ENCODE measurements around the gene SENP3. TPM values are rescaled to one million over a fixed set of nuclear protein-coding genes. Genes with fewer than 3 reads are reported as not detected.

The SENP3 gene
- total RNA-seq, 2 experiments from 2014 or later, result 60.2 to 63.2 TPM

GRCh38 chr17:7538050-7538449, 23.7 kb upstream of the SENP3 start:
- POLR2A ChIA-PET, result interaction anchor here (1.4 kb wide), 1 partner anchor 23 kb away, joined by 5 read pairs; no protein-coding TSS in a partner anchor
- intact Hi-C loops (cut with micrococcal nuclease), result no loop called here
- Mint-ChIP-seq H3K36me3 (ENCODE audit: low read depth) (no peaks in the 10 kb centered on the region), H3K9me3 (no peaks in the 10 kb centered on the region), H3K27me3 (no peaks in the 10 kb centered on the region), H3K27ac (no peak overlapping the region), H3K4me3 (no peak overlapping the region), H3K4me1 (ENCODE audit: low read depth) (no peaks in the 10 kb centered on the region)
- TF ChIP-seq, protein P1, sequence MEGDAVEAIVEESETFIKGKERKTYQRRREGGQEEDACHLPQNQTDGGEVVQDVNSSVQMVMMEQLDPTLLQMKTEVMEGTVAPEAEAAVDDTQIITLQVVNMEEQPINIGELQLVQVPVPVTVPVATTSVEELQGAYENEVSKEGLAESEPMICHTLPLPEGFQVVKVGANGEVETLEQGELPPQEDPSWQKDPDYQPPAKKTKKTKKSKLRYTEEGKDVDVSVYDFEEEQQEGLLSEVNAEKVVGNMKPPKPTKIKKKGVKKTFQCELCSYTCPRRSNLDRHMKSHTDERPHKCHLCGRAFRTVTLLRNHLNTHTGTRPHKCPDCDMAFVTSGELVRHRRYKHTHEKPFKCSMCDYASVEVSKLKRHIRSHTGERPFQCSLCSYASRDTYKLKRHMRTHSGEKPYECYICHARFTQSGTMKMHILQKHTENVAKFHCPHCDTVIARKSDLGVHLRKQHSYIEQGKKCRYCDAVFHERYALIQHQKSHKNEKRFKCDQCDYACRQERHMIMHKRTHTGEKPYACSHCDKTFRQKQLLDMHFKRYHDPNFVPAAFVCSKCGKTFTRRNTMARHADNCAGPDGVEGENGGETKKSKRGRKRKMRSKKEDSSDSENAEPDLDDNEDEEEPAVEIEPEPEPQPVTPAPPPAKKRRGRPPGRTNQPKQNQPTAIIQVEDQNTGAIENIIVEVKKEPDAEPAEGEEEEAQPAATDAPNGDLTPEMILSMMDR (IDR thresholded peaks at IDR 0.05), result no peak
- ATAC-seq (no peak), DNase-seq (no peak)
- CTCF ChIA-PET, result interaction anchor here (1.8 to 3.0 kb wide), 3 partner anchors 23 to 182 kb away, joined by 4 to 17 read pairs (median 9); partner anchors contain the start of gene SENP3

GRCh38 chr17:7538891-7539545, 22.7 kb upstream of the SENP3 start:
- Mint-ChIP-seq H3K4me3 (no peak overlapping the region), H3K9me3 (no peaks in the 10 kb centered on the region), H3K27me3 (no peaks in the 10 kb centered on the region), H3K4me1 (ENCODE audit: low read depth) (no peaks in the 10 kb centered on the region), H3K36me3 (ENCODE audit: low read depth) (no peaks in the 10 kb centered on the region), H3K27ac (no peak overlapping the region)
- ATAC-seq (no peak), DNase-seq (no peak)
- TF ChIP-seq, protein P1 (IDR thresholded peaks at IDR 0.05), result no peak
- intact Hi-C loops (cut with micrococcal nuclease), result no loop called here
- ChIA-PET CTCF (interaction anchor here (1.8 to 3.0 kb wide), 4 partner anchors 15 to 183 kb away, joined by 4 to 17 read pairs (median 8); partner anchors contain the start of gene SENP3), POLR2A (interaction anchor here (1.4 kb wide), 1 partner anchor 22 kb away, joined by 5 read pairs; no protein-coding TSS in a partner anchor)

DNA sequence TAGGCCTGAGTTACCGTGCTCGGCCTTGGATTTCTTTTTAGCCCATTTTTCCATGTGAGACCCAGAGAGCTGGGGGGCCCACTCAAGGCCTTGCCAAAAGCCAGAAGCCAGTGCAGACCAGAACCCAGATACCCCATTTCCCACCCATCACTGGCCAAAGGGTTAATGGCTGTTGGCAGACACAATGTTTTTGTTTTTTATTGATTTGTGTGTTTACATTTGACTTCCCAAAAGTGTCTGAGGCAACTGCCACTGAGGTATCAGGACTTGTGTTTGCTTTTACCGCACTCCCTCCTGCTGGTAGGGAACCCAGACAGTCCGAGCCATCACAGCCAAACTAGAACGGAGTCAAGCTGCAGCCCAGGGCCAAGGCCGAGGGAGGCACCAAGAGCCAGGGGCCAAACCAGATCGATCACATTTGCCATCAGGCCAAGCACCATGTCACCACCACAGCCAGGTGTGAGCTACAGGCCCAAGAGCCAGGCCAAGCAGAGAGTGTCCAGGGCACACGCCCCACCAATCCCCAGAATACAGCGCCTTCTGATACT, 20.6 kb upstream of the SENP3 start:
- Mint-ChIP-seq H3K27me3 (no peaks in the 10 kb centered on the region), H3K4me3 (no peak overlapping the region), H3K36me3 (ENCODE audit: low read depth) (no peaks in the 10 kb centered on the region), H3K4me1 (ENCODE audit: low read depth) (no peaks in the 10 kb centered on the region), H3K9me3 (no peaks in the 10 kb centered on the region), H3K27ac (no peak overlapping the region)
- DNase-seq, result no peak
- intact Hi-C loops (cut with micrococcal nuclease), result no loop called here
- no peak for ATAC-seq
- TF ChIP-seq, protein P1 (IDR thresholded peaks at IDR 0.05), result no peak
- POLR2A ChIA-PET, result interaction anchor here (1.1 kb wide), 1 partner anchor 55 kb away, joined by 3 read pairs; no protein-coding TSS in a partner anchor
- CTCF ChIA-PET, result interaction anchor here (1.0 to 3.0 kb wide), 5 partner anchors 18 to 26 kb away, joined by 3 to 17 read pairs (median 6); partner anchors contain the start of gene SENP3

GRCh38 chr17:7544911-7545310, 16.8 kb upstream of the SENP3 start:
- no peak overlapping the region for H3K4me3 Mint-ChIP-seq
- ATAC-seq (no peak), DNase-seq (no peak)
- POLR2A ChIA-PET, result no interaction called here
- no peaks in the 10 kb centered on the region for H3K9me3 Mint-ChIP-seq
- CTCF ChIA-PET, result interaction anchor here (1.7 to 6.1 kb wide), 3 partner anchors 16 to 30 kb away, joined by 6 to 42 read pairs (median 11); partner anchors contain the start of gene SENP3
- H3K27ac Mint-ChIP-seq, result no peak overlapping the region
- TF ChIP-seq, protein P1 (IDR thresholded peaks at IDR 0.05), result no peak
- H3K4me1 Mint-ChIP-seq (ENCODE audit: low read depth), result peaks cover 15% of the 10 kb centered on the region
- intact Hi-C loops (cut with micrococcal nuclease), result no loop called here
- H3K27me3 Mint-ChIP-seq, result no peaks in the 10 kb centered on the region
- H3K36me3 Mint-ChIP-seq (ENCODE audit: low read depth), result no peaks in the 10 kb centered on the region
